GM13977 (cell line): Measurements from ENCODE around the gene FUT7.

Experiments used
- DNase-seq: peaks from one replicate; pipeline ENCODE4 v3.0.0; 2012; ENCODE audit warnings: low spot score
- CTCF ChIP-seq: IDR thresholded peaks from 2 replicates; pipeline ENCODE4 v1.5.1; 2012; ENCODE audit warnings: mild to moderate bottlenecking, control low read depth; ENCODE audit not compliant: insufficient read depth; ENCODE audit errors: extremely low read depth, missing control alignments
- in situ Hi-C: fragments of 300-500 bp; cut with MboI; formaldehyde crosslinking; loops from one replicate; pipeline ENCODE4 v1.12.0; 2022; ENCODE audit warnings: low sequenced_read_pairs, low pct_unique_long_range_greater_than_20kb, mixed read lengths, inconsistent platforms; ENCODE audit not compliant: unreplicated experiment

The FUT7 gene

GRCh38 chr9:137077010-137077747, 45.3 kb upstream of the FUT7 start, which contains the start of gene UAP1L1:
UAP1L1 (plus strand) TSS chr9:137077517; CDS start chr9:137077533, 16 bp downstream.
- in situ Hi-C loops = no loop called here
- no peak for TF ChIP-seq CTCF
- DNase-seq = peak; percentile 86

- in situ Hi-C loops = no loop called here
- TF ChIP-seq CTCF = no peak
- DNase-seq = no peak
Measured at GRCh38 chr9:137076636-137077009, 44.7 kb upstream of the FUT7 start.

- no peak for TF ChIP-seq CTCF
- in situ Hi-C loops = no loop called here
- no peak for DNase-seq
Measured at GRCh38 chr9:137075275-137075775, 43.4 kb upstream of the FUT7 start.

- in situ Hi-C loops = no loop called here
Measured at GRCh38 chr9:137074657-137075274, 42.9 kb upstream of the FUT7 start.

GRCh38 chr9:137073992-137074399, 42.1 kb upstream of the FUT7 start:
- TF ChIP-seq CTCF = no peak
- in situ Hi-C loops = no loop called here
- DNase-seq = no peak

More at GRCh38 chr9:137074657-137075274, 42.9 kb upstream of the FUT7 start:
- DNase-seq = no peak
- no peak for TF ChIP-seq CTCF

GRCh38 chr9:137071282-137071681, 39.4 kb upstream of the FUT7 start:
- in situ Hi-C loops = no loop called here
- DNase-seq = no peak
- no peak for TF ChIP-seq CTCF
